ENCODE data around the gene PEX1. TPM values are rescaled to one million over a fixed set of nuclear protein-coding genes. Genes with fewer than 3 reads are reported as not detected.
"Not testable (repeated sequence)": the region's sequence is repeated elsewhere in the genome, so short reads cannot be mapped to it uniquely, and the experiment has no call there.

Gene PEX1
- polyA plus RNA-seq, 1 donor from 2014 or later, result 108 TPM

- no peaks in the 10 kb centered on the region for H3K9me3 ChIP-seq (ENCODE audit: low read length)
- H3K4me3 ChIP-seq (ENCODE audit: low read length), result no peak overlapping the region
- H3K27me3 ChIP-seq (ENCODE audit: insufficient read depth, low read depth, low read length), result no peaks in the 10 kb centered on the region
- H3K79me2 ChIP-seq (replicated peaks; ENCODE audit: insufficient read depth, low read length), result no peaks in the 10 kb centered on the region
- no peaks in the 10 kb centered on the region for H4K20me1 ChIP-seq (ENCODE audit: insufficient read depth)
- H3F3A ChIP-seq (ENCODE audit: insufficient read depth, low read length, poor library complexity, severe bottlenecking), result no peaks in the 10 kb centered on the region
- no peaks in the 10 kb centered on the region for H3K9me2 ChIP-seq (ENCODE audit: insufficient read depth, low read length)
- H3K4me2 ChIP-seq (ENCODE audit: low read length), result no peak overlapping the region
- H3K9ac ChIP-seq (ENCODE audit: low read length), result no peak overlapping the region
- no peak overlapping the region for H2AFZ ChIP-seq (ENCODE audit: low read depth, low read length)
- no peak overlapping the region for H3K27ac ChIP-seq (ENCODE audit: low read length)
- TF ChIP-seq RAD21 (conservative IDR thresholded peaks at IDR 0.05), result no peak
- no peak for TF ChIP-seq SMC3 (conservative IDR thresholded peaks at IDR 0.05; ENCODE audit: poor library complexity)
- TF ChIP-seq EZH2 (IDR thresholded peaks at IDR 0.05; ENCODE audit: borderline replicate concordance, insufficient read depth, low read length, poor library complexity, severe bottlenecking), result no peak
- TF ChIP-seq POLR2AphosphoS5 (IDR thresholded peaks at IDR 0.05), result no peak
- no peak for TF ChIP-seq TAF1 (IDR thresholded peaks at IDR 0.05; ENCODE audit: low read depth)
- TF ChIP-seq MXI1 (conservative IDR thresholded peaks at IDR 0.05; ENCODE audit: poor library complexity, severe bottlenecking), result no peak
- no peak for TF ChIP-seq REST (IDR thresholded peaks at IDR 0.05; ENCODE audit: borderline replicate concordance)
- TF ChIP-seq CTCF (IDR thresholded peaks at IDR 0.05; ENCODE audit: poor library complexity, severe bottlenecking), result no peak
- no peak for TF ChIP-seq EP300 (conservative IDR thresholded peaks at IDR 0.05; ENCODE audit: poor library complexity, severe bottlenecking)
- H3K36me3 ChIP-seq (ENCODE audit: insufficient read depth, low read length), result no peaks in the 10 kb centered on the region
Measured at GRCh38 chr7:92478095-92478494, 50.2 kb downstream of the PEX1 start.

- not testable (repeated sequence) for H3K79me2 ChIP-seq (replicated peaks; ENCODE audit: insufficient read depth, low read length); H3K4me3 ChIP-seq (ENCODE audit: low read length); H3K9ac ChIP-seq (ENCODE audit: low read length); H3K27ac ChIP-seq (ENCODE audit: low read length); H3K9me3 ChIP-seq (ENCODE audit: low read length); H3K27me3 ChIP-seq (ENCODE audit: insufficient read depth, low read depth, low read length); H3K36me3 ChIP-seq (ENCODE audit: insufficient read depth, low read length); H4K20me1 ChIP-seq (ENCODE audit: insufficient read depth); H3K4me2 ChIP-seq (ENCODE audit: low read length); H2AFZ ChIP-seq (ENCODE audit: low read depth, low read length); H3F3A ChIP-seq (ENCODE audit: insufficient read depth, low read length, poor library complexity, severe bottlenecking); H3K9me2 ChIP-seq (ENCODE audit: insufficient read depth, low read length)
Measured at GRCh38 chr7:92477681-92478080, 50.6 kb downstream of the PEX1 start, which contains the start of gene ERVW-1. ERVW-1 (minus strand) TSS chr7:92477946; CDS start chr7:92470381, 7,565 bp downstream.

- H3K9me3 ChIP-seq (ENCODE audit: low read length); H3K79me2 ChIP-seq (replicated peaks; ENCODE audit: insufficient read depth, low read length); H3K27me3 ChIP-seq (ENCODE audit: insufficient read depth, low read depth, low read length); H3K4me3 ChIP-seq (ENCODE audit: low read length); H3K27ac ChIP-seq (ENCODE audit: low read length); H3K36me3 ChIP-seq (ENCODE audit: insufficient read depth, low read length); H2AFZ ChIP-seq (ENCODE audit: low read depth, low read length); H3K9ac ChIP-seq (ENCODE audit: low read length); H3F3A ChIP-seq (ENCODE audit: insufficient read depth, low read length, poor library complexity, severe bottlenecking); H3K4me2 ChIP-seq (ENCODE audit: low read length); H3K9me2 ChIP-seq (ENCODE audit: insufficient read depth, low read length); H4K20me1 ChIP-seq (ENCODE audit: insufficient read depth): not testable (repeated sequence)
Measured at GRCh38 chr7:92475851-92476590, 52.3 kb downstream of the PEX1 start.

- not testable (repeated sequence) for H3K79me2 ChIP-seq (replicated peaks; ENCODE audit: insufficient read depth, low read length); H3K9me3 ChIP-seq (ENCODE audit: low read length); H3K4me3 ChIP-seq (ENCODE audit: low read length); H3K27ac ChIP-seq (ENCODE audit: low read length); H4K20me1 ChIP-seq (ENCODE audit: insufficient read depth); H3F3A ChIP-seq (ENCODE audit: insufficient read depth, low read length, poor library complexity, severe bottlenecking); H3K9me2 ChIP-seq (ENCODE audit: insufficient read depth, low read length); H2AFZ ChIP-seq (ENCODE audit: low read depth, low read length); H3K4me2 ChIP-seq (ENCODE audit: low read length); H3K27me3 ChIP-seq (ENCODE audit: insufficient read depth, low read depth, low read length); H3K9ac ChIP-seq (ENCODE audit: low read length); H3K36me3 ChIP-seq (ENCODE audit: insufficient read depth, low read length)
Measured at GRCh38 chr7:92475261-92475770, 53.0 kb downstream of the PEX1 start.

GRCh38 chr7:92473989-92474388 is 54.3 kb downstream of the PEX1 start:
- not testable (repeated sequence) for H3K9ac ChIP-seq (ENCODE audit: low read length); H3K27me3 ChIP-seq (ENCODE audit: insufficient read depth, low read depth, low read length); H2AFZ ChIP-seq (ENCODE audit: low read depth, low read length); H3K4me3 ChIP-seq (ENCODE audit: low read length); H4K20me1 ChIP-seq (ENCODE audit: insufficient read depth); H3K27ac ChIP-seq (ENCODE audit: low read length); H3K9me2 ChIP-seq (ENCODE audit: insufficient read depth, low read length); H3K9me3 ChIP-seq (ENCODE audit: low read length); H3K4me2 ChIP-seq (ENCODE audit: low read length); H3K36me3 ChIP-seq (ENCODE audit: insufficient read depth, low read length); H3K79me2 ChIP-seq (replicated peaks; ENCODE audit: insufficient read depth, low read length); H3F3A ChIP-seq (ENCODE audit: insufficient read depth, low read length, poor library complexity, severe bottlenecking)
